GM13976 (cell line): ENCODE data around the gene PTCD3.

Source experiments
- DNase-seq: peaks from one replicate; pipeline ENCODE4 v3.0.0; 2012; ENCODE audit warnings: low spot score
- in situ Hi-C: fragments of 300-500 bp; cut with MboI; formaldehyde crosslinking; loops from one replicate; pipeline ENCODE4 v1.12.0; 2022; ENCODE audit warnings: low sequenced_read_pairs, mixed read lengths, inconsistent platforms; ENCODE audit not compliant: unreplicated experiment
- TF ChIP-seq, protein P1 (sequence below): IDR thresholded peaks from 2 replicates; pipeline ENCODE4 v1.5.1; 2012; ENCODE audit warnings: borderline replicate concordance, mild to moderate bottlenecking; ENCODE audit not compliant: insufficient read depth; ENCODE audit errors: extremely low read depth, missing control alignments, control extremely low read depth

PTCD3 gene

DNA sequence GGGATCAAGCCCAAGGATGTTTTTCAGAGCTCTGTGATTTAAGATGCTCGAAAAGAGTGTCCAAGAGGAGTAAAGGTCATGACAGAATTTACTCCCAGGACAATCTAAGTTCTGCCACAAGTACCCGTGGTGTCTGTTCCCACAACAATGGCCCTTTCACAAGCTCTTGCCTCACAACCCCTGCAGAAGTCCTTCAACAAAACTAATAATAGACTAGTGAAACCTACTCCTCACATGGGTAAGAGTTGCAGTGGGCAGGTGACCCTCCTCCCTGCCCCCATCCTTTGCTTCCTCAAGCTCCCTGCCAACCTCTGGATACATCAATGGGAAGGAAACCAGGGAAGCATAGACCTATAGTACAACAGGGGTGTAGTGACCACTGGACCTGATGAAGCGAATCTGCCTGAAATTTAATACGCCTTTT is 34.9 kb downstream of the PTCD3 start:
- no peak for DNase-seq
- TF ChIP-seq, protein P1, sequence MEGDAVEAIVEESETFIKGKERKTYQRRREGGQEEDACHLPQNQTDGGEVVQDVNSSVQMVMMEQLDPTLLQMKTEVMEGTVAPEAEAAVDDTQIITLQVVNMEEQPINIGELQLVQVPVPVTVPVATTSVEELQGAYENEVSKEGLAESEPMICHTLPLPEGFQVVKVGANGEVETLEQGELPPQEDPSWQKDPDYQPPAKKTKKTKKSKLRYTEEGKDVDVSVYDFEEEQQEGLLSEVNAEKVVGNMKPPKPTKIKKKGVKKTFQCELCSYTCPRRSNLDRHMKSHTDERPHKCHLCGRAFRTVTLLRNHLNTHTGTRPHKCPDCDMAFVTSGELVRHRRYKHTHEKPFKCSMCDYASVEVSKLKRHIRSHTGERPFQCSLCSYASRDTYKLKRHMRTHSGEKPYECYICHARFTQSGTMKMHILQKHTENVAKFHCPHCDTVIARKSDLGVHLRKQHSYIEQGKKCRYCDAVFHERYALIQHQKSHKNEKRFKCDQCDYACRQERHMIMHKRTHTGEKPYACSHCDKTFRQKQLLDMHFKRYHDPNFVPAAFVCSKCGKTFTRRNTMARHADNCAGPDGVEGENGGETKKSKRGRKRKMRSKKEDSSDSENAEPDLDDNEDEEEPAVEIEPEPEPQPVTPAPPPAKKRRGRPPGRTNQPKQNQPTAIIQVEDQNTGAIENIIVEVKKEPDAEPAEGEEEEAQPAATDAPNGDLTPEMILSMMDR = no peak
- in situ Hi-C loops = no loop called here

DNA sequence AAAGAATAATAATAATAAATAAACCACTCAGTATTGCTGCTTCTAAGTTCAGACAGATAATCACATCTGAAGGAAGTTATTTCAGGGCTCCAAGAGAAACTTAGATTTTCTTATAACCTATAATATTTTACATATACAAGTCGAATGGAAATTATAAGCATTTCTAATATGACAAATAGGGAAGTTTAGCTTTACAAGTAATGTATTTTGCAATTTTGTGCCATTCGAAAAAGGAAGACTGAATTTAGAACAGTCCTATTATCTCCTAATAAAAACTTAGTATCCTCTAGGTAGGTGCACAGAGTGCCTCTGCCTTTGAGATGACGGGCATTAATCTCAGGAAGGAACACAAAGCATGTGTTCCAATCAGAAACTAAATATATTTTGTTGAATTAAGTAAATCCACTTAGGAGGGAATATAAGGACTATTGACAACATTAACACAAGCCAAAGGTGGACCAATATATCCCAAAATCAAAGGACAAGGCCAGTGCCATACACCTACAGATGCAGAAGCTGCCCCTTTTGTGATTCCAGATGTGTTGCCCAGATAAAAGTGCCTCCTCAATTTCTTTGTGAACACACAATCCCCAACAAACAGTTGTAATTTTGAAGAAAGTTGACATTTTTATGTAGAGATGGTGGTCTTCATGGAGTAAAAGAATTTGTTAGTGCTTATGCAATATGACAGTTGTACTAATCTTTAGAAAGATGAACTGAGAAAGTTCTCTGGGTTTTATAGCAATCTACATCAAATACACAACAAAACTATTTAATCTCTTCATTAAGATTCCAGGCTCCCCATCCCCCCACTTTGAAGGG is 36.6 kb downstream of the PTCD3 start:
- DNase-seq = no peak
- in situ Hi-C loops = no loop called here
- TF ChIP-seq, protein P1 = no peak

DNA sequence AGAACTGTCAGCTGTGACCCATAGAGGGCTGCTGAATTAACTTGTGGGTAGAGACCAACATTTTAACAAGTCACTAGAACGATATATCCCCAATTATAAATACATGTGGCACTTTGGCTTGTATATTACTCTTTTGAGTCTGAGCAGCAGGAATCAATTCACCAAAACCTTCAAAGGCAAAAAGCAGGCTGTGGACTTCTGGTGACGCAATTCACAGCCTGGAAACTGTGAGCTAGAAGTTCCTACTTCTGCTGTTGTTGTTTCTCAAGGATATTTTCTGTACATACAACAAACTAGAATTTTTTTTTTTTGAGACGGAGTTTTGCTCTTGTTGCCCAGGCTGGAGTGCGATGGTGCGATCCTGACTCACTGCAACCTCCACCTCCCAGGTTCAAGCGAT is 37.3 kb downstream of the PTCD3 start:
- in situ Hi-C loops = no loop called here
- TF ChIP-seq, protein P1 = no peak
- no peak for DNase-seq

DNA sequence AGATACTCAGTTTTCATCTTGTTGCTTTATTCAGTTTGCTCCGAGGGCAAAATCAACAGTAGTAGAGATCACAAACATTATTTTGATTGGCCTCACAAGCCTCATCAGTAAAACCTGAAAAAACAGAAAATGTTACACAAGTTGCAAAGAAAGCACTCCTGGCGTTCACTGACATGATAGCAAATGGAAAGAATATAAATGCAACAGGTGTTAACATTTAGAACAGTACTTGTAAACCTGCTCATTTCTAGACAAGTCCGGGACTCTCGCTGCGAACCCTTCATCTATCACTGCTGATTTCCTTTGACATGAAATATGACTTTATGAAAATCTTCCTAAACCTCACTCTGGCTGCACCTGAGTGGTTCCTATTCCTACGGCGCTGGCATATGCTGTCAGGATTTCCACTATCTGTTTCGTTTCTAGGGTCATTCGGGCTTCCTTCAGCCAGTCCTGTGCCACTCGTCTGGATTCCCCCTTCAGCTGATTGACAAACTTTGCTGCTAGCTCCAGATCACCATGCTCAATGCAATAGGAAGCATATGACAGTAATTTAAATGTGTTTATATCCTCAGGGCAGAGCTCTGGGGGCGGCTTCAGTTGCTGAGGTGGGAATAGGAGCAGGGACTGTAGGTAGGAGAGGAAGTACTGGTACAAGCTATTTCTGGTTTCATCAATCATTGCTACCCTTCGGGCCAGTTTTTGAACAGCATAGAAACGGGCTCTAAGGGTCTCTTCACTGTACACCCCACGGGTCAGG is 38.1 kb downstream of the PTCD3 start:
- in situ Hi-C loops = no loop called here
- DNase-seq = no peak
- TF ChIP-seq, protein P1 = no peak

DNA sequence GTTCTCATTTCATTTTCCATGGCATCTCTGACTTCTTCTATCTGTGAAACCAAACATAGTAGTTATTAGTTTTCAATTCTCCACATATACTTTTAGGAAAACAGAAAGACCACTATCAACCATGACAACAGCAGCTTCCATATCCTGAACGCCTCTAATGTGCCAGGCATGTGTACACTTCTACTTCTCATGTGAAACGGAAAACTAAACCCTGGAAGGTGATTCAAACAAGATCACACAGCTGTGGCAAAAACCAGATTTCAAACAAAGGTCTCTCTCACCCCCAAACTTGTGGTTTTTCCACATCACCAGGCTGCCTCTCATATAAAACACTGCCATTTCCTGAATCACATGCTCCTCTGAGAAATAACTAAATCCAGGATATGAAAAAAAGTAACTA is 41.8 kb downstream of the PTCD3 start:
- TF ChIP-seq, protein P1 = no peak
- DNase-seq = no peak
- in situ Hi-C loops = no loop called here

DNA sequence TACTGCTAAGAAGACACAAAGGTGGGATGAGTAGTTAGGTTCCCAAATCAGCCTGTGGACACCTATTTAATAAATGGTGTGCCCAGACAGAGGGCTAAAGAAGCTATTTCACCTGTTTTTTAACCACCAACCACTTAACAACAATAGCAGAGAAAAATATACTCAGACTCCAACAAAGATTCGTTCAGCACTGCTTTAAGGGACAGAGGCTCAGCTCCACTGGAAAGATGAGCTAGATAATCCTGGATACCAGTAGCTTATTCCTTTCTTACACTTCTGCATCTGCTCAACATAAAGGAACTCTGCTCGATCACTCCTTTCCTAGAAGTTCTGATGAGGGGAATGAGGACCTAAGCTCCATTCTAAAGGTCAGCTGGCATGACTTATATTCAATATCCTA is 44.5 kb downstream of the PTCD3 start:
- in situ Hi-C loops = no loop called here
- DNase-seq = no peak
- TF ChIP-seq, protein P1 = no peak
